ENCODE results near the gene ARL15.

Gene ARL15

GRCh38 chr5:54288568-54289217 is 21.7 kb downstream of the ARL15 start:
- H3K36me3 ChIP-seq (replicated peaks in 1 of 2; ENCODE audit: control insufficient read depth in 2 of 2, insufficient read depth in 2 of 2, low read length in 2 of 2): no peaks in the 10 kb centered on the region
- H3K4me1 ChIP-seq (ENCODE audit: control insufficient read depth in 2 of 2, insufficient read depth in 1 of 2, low read depth in 1 of 2, low read length in 2 of 2): peaks cover 0 to 2% of the 10 kb centered on the region in 2 donors
- H3K9ac ChIP-seq (ENCODE audit: low read depth, low read length, poor library complexity): no peak overlapping the region
- H3K27ac ChIP-seq (replicated peaks; ENCODE audit: low read length): no peak overlapping the region
- peaks cover 0 to 3% of the 10 kb centered on the region in 2 donors for H3K9me3 ChIP-seq (replicated peaks in 1 of 2; ENCODE audit: control insufficient read depth in 2 of 2, insufficient read depth in 1 of 2, low read depth in 1 of 2, low read length in 2 of 2)
- H3K27me3 ChIP-seq (ENCODE audit: control insufficient read depth in 3 of 3, insufficient read depth in 3 of 3, low read depth in 1 of 3, low read length in 3 of 3): no peaks in the 10 kb centered on the region
- no peak overlapping the region for H3K4me3 ChIP-seq (ENCODE audit: low read length in 2 of 2)
- no peak overlapping the region for H2AK5ac ChIP-seq (ENCODE audit: low read depth, low read length)
- DNase-seq (ENCODE audit: low spot score): no peak
- peaks cover 1% of the 10 kb centered on the region for H3K79me1 ChIP-seq (ENCODE audit: low read depth, low read length)
- H4K91ac ChIP-seq (ENCODE audit: low read depth, low read length, poor library complexity): no peak overlapping the region
- no peak overlapping the region for H3K4ac ChIP-seq (ENCODE audit: low read length)
- H2AFZ ChIP-seq (ENCODE audit: low read length): no peak overlapping the region
- H2BK120ac ChIP-seq (ENCODE audit: low read depth, low read length): no peak overlapping the region
- WGBS, 2 donors (ENCODE audit: extremely low coverage in 2 of 2, insufficient read length in 2 of 2, insufficient replicate concordance in 1 of 2): no CpG with 5 or more reads among the region's 5 CpGs
- H2BK15ac ChIP-seq (ENCODE audit: low read length): no peak overlapping the region
- H3K14ac ChIP-seq (ENCODE audit: low read length): no peak overlapping the region
- no peak overlapping the region for H2BK12ac ChIP-seq (ENCODE audit: low read length)
- no peak overlapping the region for H4K8ac ChIP-seq (ENCODE audit: low read depth, low read length)
- no peak overlapping the region for H3K23ac ChIP-seq (ENCODE audit: low read depth, low read length, poor library complexity)
- H3K18ac ChIP-seq (ENCODE audit: low read length): no peak overlapping the region
- no peak overlapping the region for H3K4me2 ChIP-seq (ENCODE audit: insufficient read depth, low read length, poor library complexity, severe bottlenecking)
- no peak overlapping the region for H2BK5ac ChIP-seq (ENCODE audit: low read length)

GRCh38 chr5:54285686-54286085 is 24.7 kb downstream of the ARL15 start:
- no peak overlapping the region for H4K8ac ChIP-seq (ENCODE audit: low read depth, low read length)
- DNase-seq (ENCODE audit: low spot score): no peak
- H3K79me1 ChIP-seq (ENCODE audit: low read depth, low read length): peaks cover 1% of the 10 kb centered on the region
- H2BK5ac ChIP-seq (ENCODE audit: low read length): no peak overlapping the region
- H3K4ac ChIP-seq (ENCODE audit: low read length): no peak overlapping the region
- H3K27me3 ChIP-seq (ENCODE audit: control insufficient read depth in 3 of 3, insufficient read depth in 3 of 3, low read depth in 1 of 3, low read length in 3 of 3): no peaks in the 10 kb centered on the region
- H3K4me3 ChIP-seq (ENCODE audit: low read length in 2 of 2): no peak overlapping the region
- no peak overlapping the region for H3K14ac ChIP-seq (ENCODE audit: low read length)
- no peak overlapping the region for H2BK120ac ChIP-seq (ENCODE audit: low read depth, low read length)
- no peak overlapping the region for H2BK15ac ChIP-seq (ENCODE audit: low read length)
- H3K18ac ChIP-seq (ENCODE audit: low read length): no peak overlapping the region
- no peak overlapping the region for H3K23ac ChIP-seq (ENCODE audit: low read depth, low read length, poor library complexity)
- no peak overlapping the region for H3K9ac ChIP-seq (ENCODE audit: low read depth, low read length, poor library complexity)
- no peak overlapping the region for H3K4me2 ChIP-seq (ENCODE audit: insufficient read depth, low read length, poor library complexity, severe bottlenecking)
- H2BK12ac ChIP-seq (ENCODE audit: low read length): no peak overlapping the region
- no peak overlapping the region for H3K27ac ChIP-seq (replicated peaks; ENCODE audit: low read length)
- no peak overlapping the region for H2AK5ac ChIP-seq (ENCODE audit: low read depth, low read length)
- H3K4me1 ChIP-seq (ENCODE audit: control insufficient read depth in 2 of 2, insufficient read depth in 1 of 2, low read depth in 1 of 2, low read length in 2 of 2): peaks cover 0 to 2% of the 10 kb centered on the region in 2 donors
- no CpG with 5 or more reads among the region's 10 CpGs for WGBS, 2 donors (ENCODE audit: extremely low coverage in 2 of 2, insufficient read length in 2 of 2, insufficient replicate concordance in 1 of 2)
- H3K36me3 ChIP-seq (replicated peaks in 1 of 2; ENCODE audit: control insufficient read depth in 2 of 2, insufficient read depth in 2 of 2, low read length in 2 of 2): no peaks in the 10 kb centered on the region
- H2AFZ ChIP-seq (ENCODE audit: low read length): no peak overlapping the region
- no peak overlapping the region for H4K91ac ChIP-seq (ENCODE audit: low read depth, low read length, poor library complexity)
- H3K9me3 ChIP-seq (replicated peaks in 1 of 2; ENCODE audit: control insufficient read depth in 2 of 2, insufficient read depth in 1 of 2, low read depth in 1 of 2, low read length in 2 of 2): peaks cover 0 to 3% of the 10 kb centered on the region in 2 donors

- Histone ChIP-seq H4K91ac (ENCODE audit: low read depth, low read length, poor library complexity) (no peak overlapping the region), H3K4me1 (ENCODE audit: control insufficient read depth in 2 of 2, insufficient read depth in 1 of 2, low read depth in 1 of 2, low read length in 2 of 2) (peaks cover 0 to 2% of the 10 kb centered on the region in 2 donors), H3K27me3 (ENCODE audit: control insufficient read depth in 3 of 3, insufficient read depth in 3 of 3, low read depth in 1 of 3, low read length in 3 of 3) (peaks cover 0 to 2% (median 0%) of the 10 kb centered on the region in 3 experiments), H2BK15ac (ENCODE audit: low read length) (no peak overlapping the region), H3K9me3 (replicated peaks in 1 of 2; ENCODE audit: control insufficient read depth in 2 of 2, insufficient read depth in 1 of 2, low read depth in 1 of 2, low read length in 2 of 2) (peaks cover 3 to 4% of the 10 kb centered on the region in 2 donors), H2AFZ (ENCODE audit: low read length) (no peak overlapping the region), H3K79me1 (ENCODE audit: low read depth, low read length) (peaks cover 1% of the 10 kb centered on the region), H3K4me2 (ENCODE audit: insufficient read depth, low read length, poor library complexity, severe bottlenecking) (no peak overlapping the region), H2AK5ac (ENCODE audit: low read depth, low read length) (no peak overlapping the region), H2BK120ac (ENCODE audit: low read depth, low read length) (no peak overlapping the region), H3K18ac (ENCODE audit: low read length) (no peak overlapping the region), H3K9ac (ENCODE audit: low read depth, low read length, poor library complexity) (no peak overlapping the region), H3K23ac (ENCODE audit: low read depth, low read length, poor library complexity) (no peak overlapping the region), H4K8ac (ENCODE audit: low read depth, low read length) (no peak overlapping the region), H3K4me3 (ENCODE audit: low read length in 2 of 2) (no peak overlapping the region), H3K14ac (ENCODE audit: low read length) (no peak overlapping the region), H3K27ac (replicated peaks; ENCODE audit: low read length) (no peak overlapping the region), H2BK12ac (ENCODE audit: low read length) (no peak overlapping the region), H2BK5ac (ENCODE audit: low read length) (no peak overlapping the region), H3K36me3 (replicated peaks in 1 of 2; ENCODE audit: control insufficient read depth in 2 of 2, insufficient read depth in 2 of 2, low read length in 2 of 2) (peaks cover 0 to 2% of the 10 kb centered on the region in 2 donors), H3K4ac (ENCODE audit: low read length) (no peak overlapping the region)
- no peak for DNase-seq (ENCODE audit: low spot score)
- WGBS, 2 donors (ENCODE audit: extremely low coverage in 2 of 2, insufficient read length in 2 of 2, insufficient replicate concordance in 1 of 2): 100% methylated on average over 1 of the region's 2 CpGs; no CpG with 5 or more reads in 1 of the 2 donors
Observed at GRCh38 chr5:54284586-54284985, 25.8 kb downstream of the ARL15 start.

GRCh38 chr5:54282876-54283275 is 27.5 kb downstream of the ARL15 start:
- H3K4me1 ChIP-seq (ENCODE audit: control insufficient read depth in 2 of 2, insufficient read depth in 1 of 2, low read depth in 1 of 2, low read length in 2 of 2): peaks cover 0 to 2% of the 10 kb centered on the region in 2 donors
- H3K79me1 ChIP-seq (ENCODE audit: low read depth, low read length): peaks cover 1% of the 10 kb centered on the region
- no peak overlapping the region for H4K91ac ChIP-seq (ENCODE audit: low read depth, low read length, poor library complexity)
- no peak overlapping the region for H3K4me2 ChIP-seq (ENCODE audit: insufficient read depth, low read length, poor library complexity, severe bottlenecking)
- H3K23ac ChIP-seq (ENCODE audit: low read depth, low read length, poor library complexity): no peak overlapping the region
- H2BK12ac ChIP-seq (ENCODE audit: low read length): no peak overlapping the region
- H2AK5ac ChIP-seq (ENCODE audit: low read depth, low read length): no peak overlapping the region
- no peak overlapping the region for H3K4me3 ChIP-seq (ENCODE audit: low read length in 2 of 2)
- peaks cover 3 to 4% of the 10 kb centered on the region in 2 donors for H3K9me3 ChIP-seq (replicated peaks in 1 of 2; ENCODE audit: control insufficient read depth in 2 of 2, insufficient read depth in 1 of 2, low read depth in 1 of 2, low read length in 2 of 2)
- DNase-seq (ENCODE audit: low spot score): no peak
- H4K8ac ChIP-seq (ENCODE audit: low read depth, low read length): no peak overlapping the region
- H3K4ac ChIP-seq (ENCODE audit: low read length): no peak overlapping the region
- no peak overlapping the region for H3K27ac ChIP-seq (replicated peaks; ENCODE audit: low read length)
- H3K18ac ChIP-seq (ENCODE audit: low read length): no peak overlapping the region
- no peak overlapping the region for H3K9ac ChIP-seq (ENCODE audit: low read depth, low read length, poor library complexity)
- H3K14ac ChIP-seq (ENCODE audit: low read length): no peak overlapping the region
- H2AFZ ChIP-seq (ENCODE audit: low read length): no peak overlapping the region
- WGBS, 2 donors (ENCODE audit: extremely low coverage in 2 of 2, insufficient read length in 2 of 2, insufficient replicate concordance in 1 of 2): no CpG with 5 or more reads among the region's 3 CpGs
- H3K36me3 ChIP-seq (replicated peaks in 1 of 2; ENCODE audit: control insufficient read depth in 2 of 2, insufficient read depth in 2 of 2, low read length in 2 of 2): peaks cover 0 to 2% of the 10 kb centered on the region in 2 donors
- peaks cover 0 to 2% (median 0%) of the 10 kb centered on the region in 3 experiments for H3K27me3 ChIP-seq (ENCODE audit: control insufficient read depth in 3 of 3, insufficient read depth in 3 of 3, low read depth in 1 of 3, low read length in 3 of 3)
- no peak overlapping the region for H2BK5ac ChIP-seq (ENCODE audit: low read length)
- no peak overlapping the region for H2BK15ac ChIP-seq (ENCODE audit: low read length)
- no peak overlapping the region for H2BK120ac ChIP-seq (ENCODE audit: low read depth, low read length)

Measured in neuronal stem cell (in vitro differentiated cells).